HEK293T (cell line): ENCODE measurements around the gene CTSH.

ENCODE experiments used
- BHLHE40 ChIP-seq: fragments of 450-650 bp; IDR thresholded peaks from 2 replicates; pipeline ENCODE4 v1.6.1; 2016; ENCODE audit warnings: mild to moderate bottlenecking, moderate library complexity, borderline replicate concordance
- ELF4 ChIP-seq: fragments of 450-650 bp; IDR thresholded peaks from 2 replicates; pipeline ENCODE4 v1.6.1; 2017; ENCODE audit warnings: antibody characterized with exemption
- FOXK2 ChIP-seq: fragments of 450-650 bp; IDR thresholded peaks from 2 replicates; pipeline ENCODE4 v1.6.1; 2016; ENCODE audit warnings: mild to moderate bottlenecking
- FOXM1 ChIP-seq: fragments of 450-650 bp; IDR thresholded peaks from 2 replicates; pipeline ENCODE4 v1.6.1; 2017; ENCODE audit warnings: mild to moderate bottlenecking, borderline replicate concordance
- TARDBP ChIP-seq: fragments of 450-650 bp; IDR thresholded peaks from 2 replicates; pipeline ENCODE4 v1.6.1; 2016
- ZNF384 ChIP-seq: fragments of 450-650 bp; IDR thresholded peaks from 2 replicates; pipeline ENCODE4 v1.6.1; 2016

DNA sequence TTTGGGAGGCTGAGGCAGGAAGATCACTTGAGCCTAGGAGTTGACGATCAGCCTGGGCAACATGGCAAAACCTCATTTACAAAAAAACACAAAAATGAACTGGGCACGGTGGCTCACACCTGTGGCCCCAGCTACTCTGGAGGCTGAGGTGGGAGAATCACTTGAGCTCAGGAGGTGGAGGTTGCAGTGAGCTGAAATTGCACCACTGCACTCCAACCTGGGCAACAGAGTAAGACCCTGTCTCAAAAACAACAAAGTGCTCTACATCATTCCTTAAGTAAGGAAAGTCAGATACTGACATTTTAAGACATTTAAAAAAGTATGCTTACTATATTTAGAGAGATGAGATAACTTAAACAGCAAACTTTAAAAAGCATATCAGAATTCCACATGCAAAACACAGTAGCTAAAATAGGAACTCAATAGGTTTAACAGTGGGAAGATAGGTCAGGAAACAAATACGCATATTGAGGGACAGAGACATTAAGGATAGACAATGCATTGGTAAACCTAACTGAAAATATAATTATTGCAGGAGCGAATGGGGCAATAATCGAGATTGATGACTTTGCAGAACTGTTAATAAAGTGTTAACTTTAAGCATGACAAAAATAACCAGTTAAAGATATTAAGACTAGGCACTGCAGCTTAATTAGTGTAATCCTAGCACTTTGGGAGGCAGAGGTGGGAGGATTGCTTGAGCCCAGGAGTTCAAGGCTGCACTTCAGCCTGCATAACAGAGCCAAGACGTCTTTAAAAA is 40.1 kb downstream of the CTSH start:
- no peak for TF ChIP-seq ELF4
- TF ChIP-seq FOXK2: no peak
- no peak for TF ChIP-seq BHLHE40
- no peak for TF ChIP-seq FOXM1
- TF ChIP-seq TARDBP: no peak
- no peak for TF ChIP-seq ZNF384
